LoVo (cell line): ENCODE data around the gene CYP2C9.
"Not testable (repeated sequence)": the region's sequence is repeated elsewhere in the genome, so short reads cannot be mapped to it uniquely, and the experiment has no call there.

Experiments
- DNase-seq: peaks from one replicate; pipeline ENCODE4 v3.0.0-alpha.2; 2016; ENCODE audit warnings: low spot score

The CYP2C9 gene

GRCh38 chr10:94938383-94938782, at the start of gene CYP2C9:
Gene CYP2C9, plus strand, starts transcription at chr10:94938658. Its CDS starts 25 bp downstream, at chr10:94938683.
- no peak for DNase-seq

- DNase-seq, result no peak
These were observed 49.3 kb upstream of the CYP2C9 start for GRCh38 chr10:94889123-94889522.

- no peak for DNase-seq
These were observed 48.0 kb upstream of the CYP2C9 start for GRCh38 chr10:94890264-94891022.

GRCh38 chr10:94898414-94898813, 40.0 kb upstream of the CYP2C9 start:
- not testable (repeated sequence) for DNase-seq

GRCh38 chr10:94902080-94902479, 36.4 kb upstream of the CYP2C9 start:
- DNase-seq, result no peak

GRCh38 chr10:94902570-94902969, 35.9 kb upstream of the CYP2C9 start:
- peak; percentile 16 for DNase-seq

- DNase-seq, result not testable (repeated sequence)
These were observed 33.8 kb upstream of the CYP2C9 start for GRCh38 chr10:94904506-94905148.

GRCh38 chr10:94916423-94916822, 22.0 kb upstream of the CYP2C9 start:
- no peak for DNase-seq

- DNase-seq, result no peak
These were observed 1.7 kb upstream of the CYP2C9 start for GRCh38 chr10:94936721-94937120.

- DNase-seq, result not testable (repeated sequence)
These were observed 5.1 kb downstream of the CYP2C9 start for GRCh38 chr10:94943432-94944103.

GRCh38 chr10:94946181-94946580, 7.7 kb downstream of the CYP2C9 start:
- DNase-seq, result not testable (repeated sequence)

GRCh38 chr10:94963901-94964300, 25.4 kb downstream of the CYP2C9 start:
- peak; percentile 51 for DNase-seq

GRCh38 chr10:94983555-94983954, 45.1 kb downstream of the CYP2C9 start:
- DNase-seq, result no peak

- DNase-seq, result no peak
These were observed 50.7 kb downstream of the CYP2C9 start for GRCh38 chr10:94989192-94989591.

- peak; percentile 46 for DNase-seq
These were observed 52.9 kb downstream of the CYP2C9 start for GRCh38 chr10:94991243-94991888.

- DNase-seq, result no peak
These were observed 54.4 kb downstream of the CYP2C9 start for GRCh38 chr10:94992811-94993210.

GRCh38 chr10:94997741-94998174, 59.3 kb downstream of the CYP2C9 start:
- no peak for DNase-seq

- DNase-seq, result no peak
These were observed 88.0 kb downstream of the CYP2C9 start for GRCh38 chr10:95026461-95026860.

GRCh38 chr10:95031656-95032055, 93.2 kb downstream of the CYP2C9 start:
- no peak for DNase-seq

GRCh38 chr10:95034401-95034800, 95.9 kb downstream of the CYP2C9 start:
- DNase-seq, result no peak

- no peak for DNase-seq
These were observed 97.2 kb downstream of the CYP2C9 start for GRCh38 chr10:95035332-95036295.
